Erythroblast (primary cell): ENCODE results near the gene PLA2G6.

ENCODE experiments used
- GATA1 ChIP-seq: IDR thresholded peaks from 2 replicates; pipeline ENCODE4 v1.6.1; 2011; ENCODE audit warnings: low read depth, mild to moderate bottlenecking, control low read depth, low read length, moderate library complexity
- POLR2A ChIP-seq: IDR thresholded peaks from 2 replicates; pipeline ENCODE4 v1.6.1; 2011; ENCODE audit warnings: mild to moderate bottlenecking, low read length

- TF ChIP-seq POLR2A (no peak), GATA1 (no peak)
These were observed 12.5 kb downstream of the PLA2G6 start for GRCh38 chr22:38169116-38169515.
